H9 (cell line): ENCODE data around the gene FANCE. TPM values are rescaled to one million over a fixed set of nuclear protein-coding genes. Genes with fewer than 3 reads are reported as not detected.

Experiments used
- DNase-seq: peaks from one replicate; pipeline ENCODE4 v3.0.0-alpha.2; 2017
- H2AFZ ChIP-seq: one replicate; pipeline ENCODE4 v1.6.1; 2013; ENCODE audit warnings: mild to moderate bottlenecking, low read length, control low read depth, moderate library complexity
- H2AK5ac ChIP-seq: 2 replicates; pipeline ENCODE4 v1.6.1; 2013; ENCODE audit warnings: low read length, control low read depth, mixed read lengths; ENCODE audit not compliant: insufficient read length
- H2BK120ac ChIP-seq: one replicate; pipeline ENCODE4 v1.6.1; 2013; ENCODE audit warnings: low read depth, mild to moderate bottlenecking, low read length, control low read depth, inconsistent platforms; ENCODE audit not compliant: poor library complexity, severe bottlenecking
- H2BK12ac ChIP-seq: 2 replicates; pipeline ENCODE4 v1.6.1; 2013; ENCODE audit warnings: low read length, control low read depth, mixed read lengths, low read depth; ENCODE audit not compliant: insufficient read length
- H2BK15ac ChIP-seq: 2 replicates; pipeline ENCODE4 v1.6.1; 2013; ENCODE audit warnings: low read depth, low read length, control low read depth
- H2BK20ac ChIP-seq: one replicate; pipeline ENCODE4 v1.6.1; 2013; ENCODE audit warnings: low read depth, mild to moderate bottlenecking, low read length, control low read depth, inconsistent platforms; ENCODE audit not compliant: poor library complexity, severe bottlenecking
- H2BK5ac ChIP-seq: 2 replicates; pipeline ENCODE4 v1.6.1; 2013; ENCODE audit warnings: low read length, control low read depth, mixed read lengths; ENCODE audit not compliant: insufficient read length
- H3K14ac ChIP-seq: 2 replicates; pipeline ENCODE4 v1.6.1; 2013; ENCODE audit warnings: low read length, control low read depth; ENCODE audit not compliant: insufficient read depth
- H3K18ac ChIP-seq: 2 replicates; pipeline ENCODE4 v1.6.1; 2013; ENCODE audit warnings: low read depth, mild to moderate bottlenecking, mixed read lengths, low read length, control low read depth; ENCODE audit not compliant: insufficient read length
- H3K23ac ChIP-seq: 2 replicates; pipeline ENCODE4 v1.6.1; 2013; ENCODE audit warnings: low read length, control low read depth, mixed read lengths, low read depth; ENCODE audit not compliant: insufficient read length
- H3K23me2 ChIP-seq: 2 replicates; pipeline ENCODE4 v1.6.1; 2013; ENCODE audit warnings: low read depth, mild to moderate bottlenecking, mixed read lengths, low read length, control low read depth; ENCODE audit not compliant: insufficient read length, poor library complexity, severe bottlenecking
- H3K27ac ChIP-seq: 2 replicates; pipeline ENCODE4 v1.5.1; 2013; ENCODE audit warnings: low read length, control low read depth, mixed read lengths, low read depth; ENCODE audit not compliant: insufficient read length
- H3K27me3 ChIP-seq: 2 replicates; pipeline ENCODE4 v1.6.1; 2013; ENCODE audit warnings: low read length, control low read depth, inconsistent platforms; ENCODE audit not compliant: insufficient read depth
- H3K4ac ChIP-seq: 2 replicates; pipeline ENCODE4 v1.6.1; 2013; ENCODE audit warnings: low read depth, mild to moderate bottlenecking, control low read depth, inconsistent platforms, low read length, moderate library complexity
- H3K4me1 ChIP-seq: 2 replicates; pipeline ENCODE4 v1.6.1; 2013; ENCODE audit warnings: low read length, control low read depth, inconsistent platforms; ENCODE audit not compliant: insufficient read depth
- H3K4me2 ChIP-seq: 2 replicates; pipeline ENCODE4 v1.6.1; 2013; ENCODE audit warnings: low read length, control low read depth, mixed read lengths; ENCODE audit not compliant: insufficient read length, insufficient read depth
- H3K56ac ChIP-seq: 2 replicates; pipeline ENCODE4 v1.6.1; 2013; ENCODE audit warnings: low read depth, mild to moderate bottlenecking, mixed read lengths, low read length, control low read depth; ENCODE audit not compliant: insufficient read length
- H3K79me1 ChIP-seq: 2 replicates; pipeline ENCODE4 v1.6.1; 2013; ENCODE audit warnings: low read depth, mild to moderate bottlenecking, moderate library complexity, low read length, control low read depth, inconsistent platforms; ENCODE audit not compliant: insufficient read depth, poor library complexity, severe bottlenecking
- H3K79me2 ChIP-seq: 2 replicates; pipeline ENCODE4 v1.6.1; 2013; ENCODE audit warnings: low read length, control low read depth, inconsistent platforms; ENCODE audit not compliant: insufficient read depth
- H3K9ac ChIP-seq: 2 replicates; pipeline ENCODE4 v1.6.1; 2013; ENCODE audit warnings: low read length, control low read depth, mixed read lengths; ENCODE audit not compliant: insufficient read length; ENCODE audit errors: extremely low read depth
- H3K9me3 ChIP-seq: one replicate; pipeline ENCODE4 v1.6.1; 2013; ENCODE audit warnings: low read depth, low read length, inconsistent platforms; ENCODE audit not compliant: control insufficient read depth
- H3T11ph ChIP-seq: one replicate; pipeline ENCODE4 v1.6.1; 2013; ENCODE audit warnings: mild to moderate bottlenecking, low read length, control low read depth, inconsistent platforms
- H4K20me1 ChIP-seq: one replicate; pipeline ENCODE4 v1.6.1; 2013; ENCODE audit not compliant: control insufficient read depth, insufficient read length, insufficient read depth
- H4K5ac ChIP-seq: 2 replicates; pipeline ENCODE4 v1.6.1; 2013; ENCODE audit warnings: low read depth, mild to moderate bottlenecking, mixed read lengths, low read length, control low read depth; ENCODE audit not compliant: insufficient read length
- H4K8ac ChIP-seq: replicated peaks from 2 replicates; pipeline ENCODE4 v1.6.1; 2013; ENCODE audit warnings: low read length, control low read depth, mixed read lengths, low read depth; ENCODE audit not compliant: insufficient read length
- H4K91ac ChIP-seq: 2 replicates; pipeline ENCODE4 v1.6.1; 2013; ENCODE audit warnings: low read depth, mild to moderate bottlenecking, moderate library complexity, mixed read lengths, low read length, control low read depth; ENCODE audit not compliant: insufficient read length
- H3K27ac Mint-ChIP-seq, 3 experiments: 2 replicates in 2 of 3; 3 replicates in 1 of 3; pipeline ENCODE4 v1.8.0; 2020 to 2021; ENCODE audit warnings: mixed read lengths in 3 of 3, mild to moderate bottlenecking in 1 of 3, moderate library complexity in 1 of 3
- H3K27me3 Mint-ChIP-seq: 2 replicates; pipeline ENCODE4 v1.8.0; 2021; ENCODE audit warnings: low read depth, mild to moderate bottlenecking, moderate library complexity, mixed read lengths
- H3K36me3 Mint-ChIP-seq, 3 experiments: 2 replicates in 2 of 3; 3 replicates in 1 of 3; pipeline ENCODE4 v1.8.0; 2020 to 2021; ENCODE audit warnings: low read depth in 3 of 3, mixed read lengths in 3 of 3; ENCODE audit not compliant: insufficient read depth in 1 of 3
- H3K4me1 Mint-ChIP-seq, 2 experiments: 2 replicates each; pipeline ENCODE4 v1.8.0; 2020; ENCODE audit warnings: mixed read lengths in 2 of 2
- H3K4me3 Mint-ChIP-seq, 2 experiments: 2 replicates in 1 of 2; 3 replicates in 1 of 2; pipeline ENCODE4 v1.8.0; 2020 to 2021; ENCODE audit warnings: mild to moderate bottlenecking in 2 of 2, mixed read lengths in 2 of 2, moderate library complexity in 1 of 2
- H3K9me3 Mint-ChIP-seq, 2 experiments: 2 replicates in 1 of 2; 3 replicates in 1 of 2; pipeline ENCODE4 v1.8.0; 2020; ENCODE audit warnings: mild to moderate bottlenecking in 2 of 2, mixed read lengths in 2 of 2, moderate library complexity in 1 of 2
- CTCF ChIP-seq: fragments of 200-600 bp; sonication (generic); conservative IDR thresholded peaks from 3 replicates; pipeline ENCODE4 v1.8.0; 2021; ENCODE audit warnings: antibody characterized with exemption, mild to moderate bottlenecking
- WGBS: extraction: QIAGEN DNeasy Blood & Tissue Kit; methylation state at CpG from one replicate; pipeline ENCODE4 v1.1.7; 2013; ENCODE audit warnings: missing lambda C conversion rate, low lambda C conversion rate, mixed read lengths; ENCODE audit not compliant: insufficient read length; ENCODE audit errors: extremely low coverage; 5-methylcytosine and 5-hydroxymethylcytosine counted together
- total RNA-seq: library from RNA; stranded (reverse); gene quantifications from 2 replicates; pipeline ENCODE4 v1.2.1, GENCODE V29; 2021

FANCE gene
- total RNA-seq, 1 experiment from 2014 or later = 8.4 TPM

- no peaks in the 10 kb centered on the region for H4K20me1 ChIP-seq
- H4K8ac ChIP-seq = no peak overlapping the region
- no peaks in the 10 kb centered on the region for H3K9me3 ChIP-seq
- H2AK5ac ChIP-seq = no peak overlapping the region
- H3K79me1 ChIP-seq = no peaks in the 10 kb centered on the region
- no peak overlapping the region for H2BK12ac ChIP-seq
- H3K4ac ChIP-seq = no peak overlapping the region
- H4K5ac ChIP-seq = no peak overlapping the region
- H2AFZ ChIP-seq = no peak overlapping the region
- H3K27me3 ChIP-seq = no peaks in the 10 kb centered on the region
- TF ChIP-seq CTCF = no peak
- H3K4me1 Mint-ChIP-seq = peaks cover 11 to 13% of the 10 kb centered on the region in 2 experiments
- H3K27me3 Mint-ChIP-seq = no peaks in the 10 kb centered on the region
- no peak overlapping the region for H3K4me2 ChIP-seq
- peaks cover under 1% of the 10 kb centered on the region; the same call in 1 of the 2 replicates for H3K4me1 ChIP-seq
- no peak overlapping the region for H3K14ac ChIP-seq
- no peak overlapping the region for H3K56ac ChIP-seq
- no peak overlapping the region for H2BK20ac ChIP-seq
- H3K27ac ChIP-seq = no peak overlapping the region
- H3T11ph ChIP-seq = no peak overlapping the region
- H3K23me2 ChIP-seq = no peaks in the 10 kb centered on the region
- no peak overlapping the region for H2BK15ac ChIP-seq
- no peak overlapping the region for H2BK120ac ChIP-seq
- H2BK5ac ChIP-seq = no peak overlapping the region
- no peak overlapping the region for H4K91ac ChIP-seq
- H3K9me3 Mint-ChIP-seq = no peaks in the 10 kb centered on the region
- WGBS = no CpG with 5 or more reads among the region's 6 CpGs
- no peak overlapping the region for H3K18ac ChIP-seq
- H3K79me2 ChIP-seq = no peaks in the 10 kb centered on the region
- H3K9ac ChIP-seq = no peak overlapping the region
- H3K23ac ChIP-seq = no peak overlapping the region
- no peak overlapping the region for H3K27ac Mint-ChIP-seq
- DNase-seq = no peak
- H3K4me3 Mint-ChIP-seq = no peak overlapping the region
- peaks cover 2 to 11% (median 7%) of the 10 kb centered on the region in 3 experiments; a peak in 6 of 7 replicates for H3K36me3 Mint-ChIP-seq
These were observed 38.2 kb upstream of the FANCE start for GRCh38 chr6:35413911-35414310.
